GM12878 (cell line): ENCODE measurements around the gene ABHD11. TPM values are rescaled to one million over a fixed set of nuclear protein-coding genes. Genes with fewer than 3 reads are reported as not detected.

Source experiments
- ATAC-seq: fragments of 200-7000 bp; cut with Tn5 transposase; 3 replicates; pipeline ENCODE4 v1.9.1; 2020; ENCODE audit warnings: mild to moderate bottlenecking, moderate library complexity
- BruUV-seq: library from RNA; stranded (reverse); fragments of 400-500 nt; replicated peaks from 2 replicates; lab custom pipeline; 2021; lab: Mats Ljungman, UMichigan
- CTCF ChIA-PET: fragments of 300-600 bp; sonication (Branson Sonifier 250); formaldehyde crosslinking; extraction: SDS; loops from one replicate; lab custom pipeline; 2021; ENCODE audit warnings: inconsistent platforms; lab: Yijun Ruan, JAX
- POLR2A ChIA-PET: fragments of 350-600 bp; formaldehyde crosslinking; extraction: SDS; loops from one replicate; lab custom pipeline; 2021; ENCODE audit warnings: inconsistent platforms; lab: Charles Lee
- RAD21 ChIA-PET: fragments of 300-600 bp; sonication (Branson Sonifier 250); formaldehyde crosslinking; loops from one replicate; lab custom pipeline; 2023; ENCODE audit warnings: antibody characterized with exemption; ENCODE audit not compliant: unreplicated experiment; lab: Charles Lee
- SMC1A ChIA-PET: fragments of 300-600 bp; sonication (Branson Sonifier 250); formaldehyde crosslinking; loops from one replicate; lab custom pipeline; 2023; ENCODE audit not compliant: unreplicated experiment, uncharacterized antibody; lab: Charles Lee
- DNase-seq: peaks from one replicate; pipeline ENCODE4 v3.0.0-alpha.2; 2011; ENCODE audit warnings: low read depth, low spot score
- FAIRE-seq: peaks from 3 replicates; lab custom pipeline; 2011; peaks lifted over from hg19 to GRCh38; lab: Jason Lieb, UNC
- H2AFZ ChIP-seq: 2 replicates; pipeline ENCODE4 v1.6.0; 2011; ENCODE audit warnings: low read depth, low read length, control low read depth; ENCODE audit not compliant: control insufficient read depth
- H3K27ac ChIP-seq: 2 replicates; pipeline ENCODE4 v1.5.1; 2011; ENCODE audit warnings: control low read depth; ENCODE audit not compliant: control insufficient read depth, insufficient read depth
- H3K27me3 ChIP-seq, 2 experiments: replicated peaks in 1 of 2; 2 replicates each; pipeline versions ENCODE4 v1.6.0 to v1.6.1; 2011; ENCODE audit warnings: low read length in 1 of 2; ENCODE audit not compliant: control insufficient read depth in 2 of 2, insufficient read depth in 2 of 2
- H3K36me3 ChIP-seq, 2 experiments: 2 replicates each; pipeline ENCODE4 v1.5.1; 2011; ENCODE audit warnings: low read length in 1 of 2; ENCODE audit not compliant: control insufficient read depth in 2 of 2, insufficient read depth in 2 of 2
- H3K4me1 ChIP-seq: 2 replicates; pipeline ENCODE4 v1.6.1; 2011; ENCODE audit warnings: mild to moderate bottlenecking, low read length, moderate library complexity, mixed read lengths; ENCODE audit not compliant: control insufficient read depth, insufficient read depth
- H3K4me2 ChIP-seq: 2 replicates; pipeline ENCODE4 v1.6.0; 2011; ENCODE audit warnings: control low read depth; ENCODE audit not compliant: control insufficient read depth, insufficient read depth
- H3K4me3 ChIP-seq: fragments of 200-600 bp; sonication (generic); 2 replicates; pipeline ENCODE4 v1.5.1; 2016
- H3K79me2 ChIP-seq: 2 replicates; pipeline ENCODE4 v1.6.0; 2011; ENCODE audit warnings: low read length; ENCODE audit not compliant: control insufficient read depth, insufficient read depth
- H3K9ac ChIP-seq: 2 replicates; pipeline ENCODE4 v1.8.0; 2011; ENCODE audit warnings: low read length, control low read depth, mixed read lengths; ENCODE audit not compliant: control insufficient read depth, insufficient read depth
- H3K9me3 ChIP-seq: replicated peaks from 3 replicates; pipeline ENCODE4 v1.5.1; 2011; ENCODE audit warnings: mild to moderate bottlenecking, low read length; ENCODE audit not compliant: control insufficient read depth, insufficient read depth
- H4K20me1 ChIP-seq: 2 replicates; pipeline ENCODE4 v1.6.0; 2011; ENCODE audit not compliant: control insufficient read depth, insufficient read depth
- BACH1 ChIP-seq: fragments of 450-650 bp; IDR thresholded peaks from 2 replicates; pipeline ENCODE4 v1.6.1; 2017; ENCODE audit warnings: mild to moderate bottlenecking, borderline replicate concordance
- CBX5 ChIP-seq: sonication (generic); IDR thresholded peaks from 2 replicates; pipeline ENCODE4 v1.6.1; 2016; ENCODE audit warnings: low read depth, moderate library complexity, mild to moderate bottlenecking, inconsistent platforms
- MTA2 ChIP-seq: fragments of 450-650 bp; IDR thresholded peaks from 2 replicates; pipeline ENCODE4 v1.6.1; 2016; ENCODE audit warnings: low read depth, mild to moderate bottlenecking, moderate library complexity
- MYB ChIP-seq: fragments of 150-350 bp; IDR thresholded peaks from 2 replicates; pipeline ENCODE4 v1.6.1; 2014; ENCODE audit warnings: mild to moderate bottlenecking, low read depth, low read length, borderline replicate concordance
- NBN ChIP-seq: fragments of 450-650 bp; IDR thresholded peaks from 2 replicates; pipeline ENCODE4 v1.6.1; 2016
- STAT3 ChIP-seq: IDR thresholded peaks from 2 replicates; pipeline ENCODE4 v1.6.1; 2011; ENCODE audit warnings: low read depth, low read length, improper control_type of control experiment
- ZBTB33 ChIP-seq: fragments of 450-650 bp; IDR thresholded peaks from 2 replicates; pipeline ENCODE4 v1.6.1; 2017; ENCODE audit warnings: mild to moderate bottlenecking
- ZNF217 ChIP-seq: fragments of 450-650 bp; IDR thresholded peaks from 2 replicates; pipeline ENCODE4 v1.6.1; 2017; ENCODE audit warnings: antibody characterized with exemption, mild to moderate bottlenecking
- ZZZ3 ChIP-seq: IDR thresholded peaks from 2 replicates; pipeline ENCODE4 v1.6.1; 2011; ENCODE audit warnings: low read depth; ENCODE audit not compliant: control insufficient read depth, insufficient read length
- WGBS: methylation state at CpG from one replicate; pipeline ENCODE4 v1.1.6; 2016; ENCODE audit warnings: low lambda C conversion rate; ENCODE audit not compliant: insufficient replicate concordance, insufficient coverage; ENCODE audit errors: missing lambda C conversion rate; 5-methylcytosine and 5-hydroxymethylcytosine counted together
- in situ Hi-C: fragments of 300-500 bp; cut with MboI; formaldehyde crosslinking; loops from 9 replicates; pipeline ENCODE4 v1.14.3; 2018; ENCODE audit warnings: mixed read lengths
- intact Hi-C: fragments of 100-400 bp; cut with micrococcal nuclease; formaldehyde crosslinking; loops from one replicate; pipeline ENCODE4 v1.14.2; 2022; ENCODE audit not compliant: unreplicated experiment
- polyA plus RNA-seq, 11 experiments: library from polyadenylated mRNA; depleted of rRNA in 4 of 11; unstranded in 6 of 11; stranded (reverse) in 5 of 11; fragments of >200 nt; fragmentation: Nextera tagmentation in 4 of 11; fragmentation: Illumina TruSeq in 1 of 11; extraction: Ambion mirVana in 4 of 11; extraction: Trizol in 1 of 11; gene quantifications; 1 replicate in 1 of 11; 2 replicates in 10 of 11; pipeline versions ENCODE4 v1.2.1 to v1.2.3, GENCODE V29; 2011 to 2016; ENCODE audit warnings: inconsistent platforms in 2 of 11, missing spikeins in 2 of 11, low read depth in 1 of 11
- total RNA-seq, 4 experiments: library from RNA; depleted of rRNA in 3 of 4; stranded (reverse); fragments of >200 nt in 3 of 4; fragmentation: Illumina TruSeq in 1 of 4; extraction: Trizol in 1 of 4; gene quantifications; 2 replicates each; pipeline versions ENCODE4 v1.2.1 to v1.2.3, GENCODE V29; 2013 to 2021

The ABHD11 gene
- total and polyA plus RNA-seq, 10 of the 15 experiments (the other 5 are each of a cell fraction or from before 2014, with no cell fraction given), result 2.8 to 24.8 (median 10.1) TPM

- Histone ChIP-seq H3K4me2 (no peak overlapping the region), H3K4me3 (no peak overlapping the region), H3K9ac (no peak overlapping the region), H3K9me3 (no peaks in the 10 kb centered on the region), H2AFZ (no peak overlapping the region), H3K27me3 (no peaks in the 10 kb centered on the region), H3K27ac (no peak overlapping the region)
- ChIA-PET RAD21 (no interaction called here), SMC1A (interaction anchor here (1.1 to 2.1 kb wide), 3 partner anchors 107 to 130 kb away, joined by 3 to 6 read pairs (median 5); no protein-coding TSS in a partner anchor), CTCF (interaction anchor here (0.9 to 3.6 kb wide), 3 partner anchors 8 to 130 kb away, joined by 3 to 16 read pairs (median 9); no protein-coding TSS in a partner anchor)
- intact Hi-C loops (loop anchor here (10.0 kb wide), 1 partner anchor 212 kb away; the partner anchor contains the start of gene BAZ1B), in situ Hi-C loops (no loop called here)
- no TSS peak for BruUV-seq
- ATAC-seq, result no peak
- FAIRE-seq, result no peak
- no peak for TF ChIP-seq ZZZ3
- TF ChIP-seq NBN, result no peak
- TF ChIP-seq ZNF217, result no peak
- no peak for TF ChIP-seq ZBTB33
- no peak for TF ChIP-seq MTA2
- no peak for TF ChIP-seq STAT3
- no peak for TF ChIP-seq BACH1
- no peak for TF ChIP-seq CBX5
- TF ChIP-seq MYB, result no peak
- TF ChIP-seq, all 136 proteins: peak for 0
- H4K20me1 ChIP-seq, result no peaks in the 10 kb centered on the region
- DNase-seq, result no peak
- 82% methylated on average over 14 of the region's 14 CpGs for WGBS
- H3K36me3 ChIP-seq, result peaks cover 0 to 8% of the 10 kb centered on the region in 2 experiments; a peak in 3 of 4 replicates
- POLR2A ChIA-PET, result no interaction called here
- H3K4me1 ChIP-seq, result no peaks in the 10 kb centered on the region; the same call in 1 of the 2 replicates
- H3K79me2 ChIP-seq, result no peaks in the 10 kb centered on the region; the same call in 1 of the 2 replicates
Measured at GRCh38 chr7:73736885-73737284, 1.7 kb downstream of the ABHD11 start.
